Frontal cortex (tissue), 4 donors: Measurements from ENCODE around the gene CHRDL2. TPM values are rescaled to one million over a fixed set of nuclear protein-coding genes. Genes with fewer than 3 reads are reported as not detected.
"Not testable (repeated sequence)": the region's sequence is repeated elsewhere in the genome, so short reads cannot be mapped to it uniquely, and the experiment has no call there.

Experiments used
- DNase-seq, 2 donors: peaks; one replicate each; pipeline ENCODE4 v3.0.0; 2012; ENCODE audit warnings: low spot score in 2 of 2
- FAIRE-seq: peaks from 2 replicates; lab custom pipeline; 2012; peaks lifted over from hg19 to GRCh38; lab: Jason Lieb, UNC
- total RNA-seq: library from RNA; depleted of rRNA; stranded (reverse); fragments of >200 nt; gene quantifications from one replicate; pipeline ENCODE4 v1.2.3, GENCODE V29; 2014
- donor health status: control.
- donor health status: control.
- donor health status: control.

Gene CHRDL2, protein sequence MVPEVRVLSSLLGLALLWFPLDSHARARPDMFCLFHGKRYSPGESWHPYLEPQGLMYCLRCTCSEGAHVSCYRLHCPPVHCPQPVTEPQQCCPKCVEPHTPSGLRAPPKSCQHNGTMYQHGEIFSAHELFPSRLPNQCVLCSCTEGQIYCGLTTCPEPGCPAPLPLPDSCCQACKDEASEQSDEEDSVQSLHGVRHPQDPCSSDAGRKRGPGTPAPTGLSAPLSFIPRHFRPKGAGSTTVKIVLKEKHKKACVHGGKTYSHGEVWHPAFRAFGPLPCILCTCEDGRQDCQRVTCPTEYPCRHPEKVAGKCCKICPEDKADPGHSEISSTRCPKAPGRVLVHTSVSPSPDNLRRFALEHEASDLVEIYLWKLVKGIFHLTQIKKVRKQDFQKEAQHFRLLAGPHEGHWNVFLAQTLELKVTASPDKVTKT
- not detected for total RNA-seq

DNA sequence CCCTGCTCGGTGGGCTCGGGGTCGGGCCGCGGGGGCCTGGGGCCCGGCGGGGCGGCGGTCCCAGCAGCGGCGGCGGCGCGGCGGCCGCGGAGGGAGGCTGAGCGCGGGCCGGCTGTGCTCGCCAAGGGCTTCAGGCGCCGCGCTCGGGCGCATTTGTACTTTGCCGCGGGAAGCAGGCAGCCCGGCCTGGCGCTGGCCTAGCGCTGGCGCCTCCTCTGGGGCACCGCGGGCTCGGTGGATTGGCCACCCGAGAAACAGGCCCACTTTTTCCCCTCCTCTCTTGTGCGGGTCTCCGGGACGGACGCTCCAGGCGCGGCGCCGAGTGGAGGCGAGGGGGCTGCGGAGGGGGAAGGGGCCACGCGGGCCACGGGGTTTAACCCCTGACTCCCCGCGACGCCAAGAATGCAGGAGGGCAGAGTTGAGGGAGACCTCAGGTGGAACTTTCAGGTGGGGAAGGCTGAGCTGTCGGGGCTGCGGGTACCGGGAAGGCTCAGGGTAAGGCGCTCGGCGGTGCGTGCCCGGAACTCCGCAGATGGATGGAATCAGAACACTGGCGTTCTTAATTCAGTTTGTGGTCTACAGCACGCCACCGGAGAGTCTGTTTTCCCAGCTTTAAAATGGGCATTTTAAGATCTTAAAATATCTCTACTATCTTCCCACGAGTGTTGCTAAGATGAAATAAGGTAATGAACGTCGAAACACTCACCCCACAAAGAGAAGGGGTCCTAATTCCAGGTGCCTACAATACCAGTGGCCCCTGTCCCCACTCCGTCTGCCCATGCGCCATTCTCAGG lies at the start of gene CHRDL2:
Gene CHRDL2, minus strand, starts transcription at position 126 of the 794 bp plus-strand sequence. CDS start 538 bp downstream, outside the sequence.
- FAIRE-seq: no peak
- DNase-seq: peak; percentile 56 to 61

DNA sequence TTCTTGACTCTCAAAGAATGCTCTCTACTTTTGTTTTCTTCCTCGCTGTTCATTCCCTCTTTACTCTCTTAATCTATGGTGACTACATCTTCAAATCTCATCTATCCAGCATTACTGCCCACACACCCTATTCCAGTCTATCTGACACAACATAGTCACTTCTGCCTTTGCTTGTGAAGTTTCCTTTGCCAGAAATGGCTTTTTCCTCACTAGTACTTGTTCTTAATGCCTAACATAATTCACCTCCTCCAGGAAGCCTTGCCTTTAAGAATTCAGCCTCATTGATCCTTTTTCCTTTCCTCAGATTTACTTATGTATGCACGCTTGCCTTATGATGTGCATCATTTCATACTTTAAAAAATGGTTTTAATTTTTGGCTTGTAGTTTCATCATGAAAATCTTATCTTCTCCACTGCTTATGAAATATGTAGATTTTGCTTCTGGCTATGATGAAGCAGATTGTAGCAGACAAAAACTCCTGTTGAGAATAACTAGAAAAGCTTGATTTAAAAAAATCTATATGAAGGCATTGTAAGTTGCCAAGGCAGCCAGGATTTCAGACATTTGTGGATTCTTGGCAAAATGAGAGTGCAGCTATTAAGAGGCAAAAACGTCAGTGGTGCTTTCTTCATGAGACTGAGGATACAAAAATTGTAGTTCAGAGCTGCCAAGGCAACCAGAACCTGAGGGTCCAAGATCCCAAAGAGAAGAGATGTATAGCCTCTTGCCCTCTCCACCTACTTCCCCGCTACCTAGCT lies 49.2 kb upstream of the CHRDL2 start:
- FAIRE-seq (no peak), DNase-seq (no peak)

DNA sequence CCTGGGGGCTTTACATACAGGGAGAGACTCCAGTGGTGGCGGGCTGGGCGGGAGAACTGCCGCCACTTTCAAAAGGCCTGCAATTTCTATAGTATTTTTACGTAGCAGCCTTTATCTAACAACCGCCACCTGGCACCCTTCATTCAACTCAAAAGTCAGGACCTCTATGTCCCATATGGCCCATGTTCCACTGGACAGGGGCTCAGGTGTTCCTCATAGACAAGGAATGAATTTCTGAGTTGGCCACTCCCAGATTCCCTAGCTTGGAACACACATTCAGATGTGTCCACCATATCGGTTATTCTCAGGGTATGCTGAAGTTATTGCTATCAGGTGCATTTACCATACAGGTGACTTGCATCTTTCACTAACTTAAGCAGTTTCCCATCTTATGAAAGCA lies 47.4 kb upstream of the CHRDL2 start:
- DNase-seq (no peak), FAIRE-seq (no peak)

DNA sequence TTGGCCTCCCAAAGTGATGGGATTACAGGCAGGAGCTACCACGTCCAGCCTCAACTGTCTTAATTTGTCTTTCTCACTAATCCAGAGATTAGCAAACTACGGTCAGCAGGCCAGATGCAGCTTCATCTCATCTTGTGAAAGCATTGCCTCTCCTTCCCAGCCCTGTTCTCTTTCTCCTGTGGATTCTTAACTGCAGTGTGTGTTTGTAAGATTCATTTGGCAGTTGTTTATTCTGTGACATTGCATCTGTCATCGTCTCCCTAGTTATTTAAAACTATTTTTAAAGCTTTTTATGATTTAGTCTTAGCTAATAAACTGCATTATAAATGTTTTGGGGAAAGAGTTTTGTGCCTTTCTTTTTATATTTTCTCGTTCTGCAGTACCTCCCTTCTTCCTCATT lies 46.7 kb upstream of the CHRDL2 start:
- DNase-seq: no peak
- FAIRE-seq: no peak

DNA sequence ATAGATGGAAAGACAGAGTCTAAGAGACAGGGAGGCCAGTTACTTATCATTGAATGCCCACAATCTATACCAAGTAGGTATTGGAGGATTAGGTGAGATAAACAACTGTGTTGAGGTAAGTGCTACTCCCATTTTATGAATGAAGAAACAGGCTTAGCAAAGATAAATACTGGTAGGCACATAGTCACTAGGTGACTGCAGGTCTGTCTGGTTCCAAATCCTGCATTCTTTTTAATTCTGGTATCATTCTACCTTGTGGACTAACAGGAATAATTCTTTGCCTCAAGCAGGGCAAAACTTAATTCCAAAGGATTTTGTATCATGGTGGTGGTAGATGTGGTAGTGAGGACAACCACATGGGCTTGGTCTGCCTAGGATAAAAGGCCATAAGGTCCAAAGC lies 45.8 kb upstream of the CHRDL2 start:
- FAIRE-seq: no peak

DNA sequence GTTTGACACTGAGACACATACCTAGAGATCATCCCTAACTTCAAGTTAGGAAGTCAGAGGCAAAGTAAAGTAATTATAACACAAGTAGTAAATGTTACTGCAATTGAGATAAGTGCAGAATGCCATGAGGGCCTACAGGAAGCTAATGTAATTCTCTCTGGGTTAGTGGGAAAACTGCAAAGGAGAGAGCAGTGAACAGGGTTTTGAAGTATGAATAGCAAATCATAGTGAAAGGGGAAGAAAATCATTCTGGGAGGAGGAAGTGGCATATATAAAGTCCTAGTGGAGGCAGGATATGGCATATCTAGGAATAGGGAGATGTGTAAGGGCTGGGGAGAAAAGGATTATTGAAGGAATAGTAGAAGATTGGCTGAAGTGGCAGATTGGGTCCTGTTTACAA lies 45.3 kb upstream of the CHRDL2 start:
- no peak for DNase-seq
- FAIRE-seq: no peak

More for the DNA sequence above, 45.8 kb upstream of the CHRDL2 start:
- DNase-seq: no peak

DNA sequence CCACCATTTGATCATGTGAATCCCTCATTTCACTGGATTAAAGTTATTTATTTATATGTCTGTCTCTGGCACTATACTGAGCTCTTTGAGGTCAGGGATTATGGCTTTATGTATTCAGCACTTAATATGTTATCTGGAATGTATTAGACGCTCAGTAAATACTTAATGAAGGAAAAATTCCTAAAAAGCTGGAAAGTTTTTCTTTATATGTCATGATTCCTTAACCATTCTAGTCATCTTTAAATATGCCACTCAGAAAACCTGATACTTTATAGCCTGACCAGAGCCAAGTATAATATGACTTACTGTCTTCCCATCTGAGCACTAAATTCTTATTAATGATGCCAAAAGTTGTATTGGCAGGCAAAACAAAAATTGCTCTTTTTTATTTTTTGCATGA lies 44.5 kb upstream of the CHRDL2 start:
- no peak for FAIRE-seq
- DNase-seq: no peak

DNA sequence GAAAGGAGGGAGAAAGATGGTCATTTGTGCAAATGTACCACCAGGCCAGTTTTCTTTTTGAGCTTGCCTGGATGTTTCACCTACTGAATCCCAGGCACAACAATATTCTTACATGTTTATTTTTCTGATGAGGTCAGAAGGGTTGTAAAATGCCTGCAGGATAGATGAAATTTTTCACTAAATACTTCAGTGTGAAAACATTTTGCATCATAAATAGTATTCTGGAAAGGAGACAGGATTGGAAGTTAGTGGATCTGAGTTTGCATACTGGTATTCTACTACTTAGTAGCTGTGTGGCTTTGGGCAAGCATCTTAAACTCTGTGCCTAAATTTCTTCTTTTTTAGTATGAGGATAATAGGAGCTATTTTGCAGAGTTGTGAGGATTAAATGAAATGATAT lies 42.2 kb upstream of the CHRDL2 start:
- DNase-seq: no peak

DNA sequence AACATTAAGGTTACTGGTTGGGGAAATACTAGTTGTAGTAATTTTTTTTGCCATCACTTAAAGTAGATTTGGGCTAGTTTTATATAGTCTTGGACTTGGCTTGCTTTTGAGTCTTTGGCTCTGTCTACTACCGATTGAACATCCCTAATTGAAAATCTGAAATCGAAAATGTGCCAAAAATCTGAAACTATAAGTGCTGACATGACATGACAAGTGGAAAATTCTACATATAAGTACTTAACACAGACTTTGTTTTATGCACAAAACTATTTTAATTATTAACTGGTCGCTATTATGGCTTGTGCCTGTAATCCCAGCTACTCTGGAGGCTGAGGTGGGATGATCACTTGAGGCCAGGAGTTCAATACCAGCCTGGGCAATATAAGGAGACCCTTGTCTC lies 39.9 kb upstream of the CHRDL2 start:
- FAIRE-seq (no peak), DNase-seq (no peak)

More for the DNA sequence above, 42.2 kb upstream of the CHRDL2 start:
- no peak for FAIRE-seq

DNA sequence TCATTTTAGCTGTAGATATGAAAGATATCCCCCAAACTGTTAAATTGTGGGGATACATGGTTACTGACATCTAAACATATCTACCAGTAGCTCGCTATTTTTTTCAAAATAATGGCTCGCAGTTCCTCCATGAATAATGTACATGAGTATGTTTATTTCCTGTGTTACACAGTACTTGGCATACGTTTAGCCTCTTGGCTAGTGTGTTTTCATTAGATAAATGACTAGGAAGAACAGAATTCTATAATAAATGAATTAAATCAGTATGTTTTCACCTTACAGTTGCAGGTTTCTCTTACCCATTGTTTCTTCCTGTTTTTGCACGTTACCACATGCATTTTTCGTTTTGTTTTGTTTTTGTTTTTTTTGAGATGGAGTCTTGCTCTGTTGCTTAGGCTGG lies 39.2 kb upstream of the CHRDL2 start:
- FAIRE-seq (no peak), DNase-seq (no peak)

DNA sequence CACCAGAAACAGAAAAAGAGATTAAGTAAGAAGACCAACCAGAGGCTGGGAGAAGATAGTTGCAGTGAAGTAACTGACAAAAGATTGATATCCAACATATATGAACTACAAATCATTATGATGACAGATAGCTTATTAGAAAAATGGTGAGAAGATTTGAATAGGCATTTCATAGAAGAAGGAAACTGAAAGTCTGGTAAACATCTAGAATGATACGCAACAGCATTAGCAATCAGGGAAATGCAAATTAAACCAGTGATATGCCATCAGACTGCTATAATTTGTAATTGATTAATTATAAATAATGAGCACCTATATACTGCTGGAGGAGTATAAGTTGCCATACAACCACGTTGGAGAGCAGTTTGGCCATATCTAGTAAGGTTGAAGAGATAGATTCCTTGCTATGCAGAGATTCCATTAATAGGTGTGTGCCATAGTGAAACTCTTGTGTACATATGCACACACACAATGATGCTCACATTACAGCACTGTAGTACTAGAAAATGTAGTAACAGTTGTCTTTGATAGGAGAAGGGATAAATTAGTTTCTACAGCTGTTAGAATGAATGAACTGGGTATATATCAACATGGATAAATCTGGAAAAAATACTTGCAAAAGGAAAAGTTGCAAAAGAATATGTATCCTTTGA lies 38.0 kb upstream of the CHRDL2 start:
- FAIRE-seq: no peak
- no peak for DNase-seq

DNA sequence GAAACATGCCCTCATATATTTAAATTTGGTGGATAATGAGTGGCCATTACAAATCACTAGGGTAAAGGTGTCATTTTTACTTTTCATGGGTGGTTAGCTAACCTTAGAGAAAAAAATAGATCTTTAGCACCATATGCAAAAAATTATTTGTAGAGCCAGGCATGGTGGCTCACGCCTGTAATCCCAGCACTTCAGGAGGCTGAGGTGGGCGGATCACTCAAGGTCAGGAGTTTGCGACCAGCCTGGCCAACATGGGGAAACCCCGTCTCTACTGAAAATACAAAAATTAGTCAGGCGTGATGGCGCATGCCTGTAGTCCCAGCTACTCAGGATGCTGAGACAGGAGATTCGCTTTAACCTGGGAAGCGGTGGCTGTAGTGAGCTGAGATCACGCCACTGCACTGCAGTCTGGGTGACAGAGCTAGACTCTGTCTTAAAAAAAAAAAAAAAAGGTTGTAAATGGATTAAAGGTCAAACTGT lies 37.0 kb upstream of the CHRDL2 start:
- not testable (repeated sequence) for DNase-seq, FAIRE-seq

DNA sequence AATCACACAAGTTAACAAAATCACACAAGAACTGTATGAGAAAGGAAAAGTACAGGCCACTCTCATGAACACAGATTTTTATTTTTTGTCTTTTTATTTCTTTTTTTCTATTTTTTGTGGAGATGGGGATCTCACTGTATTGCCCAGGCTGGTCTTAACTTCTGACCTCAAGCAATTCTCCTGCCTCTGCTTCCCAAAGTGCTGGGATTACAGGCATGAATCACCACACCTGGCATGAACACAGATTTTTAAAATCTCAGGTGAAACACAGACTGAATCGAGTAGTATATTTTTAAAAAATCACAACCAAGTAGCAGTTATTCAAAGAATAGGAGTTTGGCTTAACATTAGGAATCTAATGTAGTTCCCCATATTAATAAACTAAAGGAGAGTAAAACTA lies 35.7 kb upstream of the CHRDL2 start:
- DNase-seq (no peak), FAIRE-seq (no peak)

DNA sequence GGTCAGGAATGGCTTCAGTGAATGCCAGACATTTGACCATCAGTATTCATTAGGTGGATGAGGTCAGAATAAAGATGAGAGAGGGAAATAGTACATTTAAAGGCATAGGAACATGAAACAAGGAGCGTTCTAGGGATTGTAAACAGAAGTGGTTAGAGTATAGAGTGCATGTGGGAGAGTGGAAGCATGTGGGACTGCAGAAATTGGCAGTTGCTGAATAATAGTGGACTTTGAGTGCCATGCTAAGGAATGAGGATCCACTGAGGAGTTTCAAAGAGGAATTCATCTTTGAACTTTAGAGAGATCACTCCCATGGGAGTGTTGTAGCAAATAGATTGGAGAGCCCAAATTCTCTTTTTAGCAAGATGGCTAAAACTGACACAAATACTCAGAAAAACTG lies 25.3 kb upstream of the CHRDL2 start:
- DNase-seq: no peak

DNA sequence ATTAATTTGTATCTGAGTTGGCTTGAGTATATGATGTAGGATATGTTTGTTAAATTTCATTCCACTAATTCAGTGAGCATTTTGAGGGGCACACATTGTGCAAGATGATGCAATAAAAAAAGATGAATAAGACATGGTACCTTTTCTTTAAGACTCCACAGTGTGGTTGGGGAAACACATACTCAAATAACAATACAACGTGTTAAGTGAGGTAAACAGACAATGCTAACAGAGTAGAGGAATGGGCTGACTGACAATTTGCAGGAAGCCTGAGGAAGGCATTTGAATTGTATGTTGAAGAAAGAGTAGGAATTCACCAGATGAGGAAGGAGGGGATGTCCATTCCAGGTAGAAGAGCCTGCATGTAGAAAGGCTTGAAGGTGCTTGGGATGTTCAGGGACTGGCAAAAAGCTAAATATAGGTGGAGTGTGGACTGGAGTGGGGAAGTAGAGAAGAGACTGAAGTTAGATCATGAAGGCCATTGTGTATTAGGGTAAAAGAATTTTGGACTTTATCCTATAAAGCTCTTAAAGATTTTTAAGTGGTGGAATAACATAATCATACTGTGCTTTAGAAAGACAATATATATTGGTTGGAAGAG lies 24.3 kb upstream of the CHRDL2 start:
- FAIRE-seq: no peak
- no peak for DNase-seq

More for the DNA sequence above, 25.3 kb upstream of the CHRDL2 start:
- FAIRE-seq: no peak

DNA sequence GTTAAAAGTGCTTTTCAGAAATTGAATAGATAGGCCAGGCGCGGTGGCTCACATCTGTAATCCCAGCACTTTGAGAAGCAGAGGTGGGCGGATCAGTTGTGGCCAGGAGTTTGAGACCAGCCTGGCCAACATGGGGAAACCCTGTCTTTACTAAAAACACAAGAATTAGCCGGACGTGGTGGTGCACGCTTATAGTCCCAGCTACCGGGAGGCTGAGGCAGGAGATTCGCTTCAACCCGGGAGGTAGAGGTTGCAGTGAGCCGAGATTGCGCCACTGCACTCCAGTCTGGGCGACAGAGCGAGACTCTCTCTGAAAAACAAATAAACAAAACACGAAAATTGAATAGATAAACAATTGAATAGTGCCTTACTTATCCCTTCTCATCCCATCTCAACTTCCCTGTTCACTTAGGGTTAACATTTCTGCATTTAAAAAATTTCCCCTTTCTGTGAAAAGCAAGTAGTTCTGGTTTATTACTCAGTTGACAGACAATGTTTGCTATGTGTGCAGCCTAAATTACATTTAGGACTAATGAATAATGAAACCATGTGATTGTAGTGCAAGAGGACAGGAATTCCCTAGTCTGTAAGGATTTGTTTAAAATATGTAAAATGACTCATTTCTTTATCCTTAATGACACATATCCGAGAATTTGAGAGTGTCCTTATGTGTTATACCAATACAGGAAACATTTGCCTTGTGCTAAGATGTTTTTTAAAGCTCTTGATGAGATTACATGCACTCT lies 23.5 kb upstream of the CHRDL2 start:
- FAIRE-seq (no peak), DNase-seq (peak in 1 of 2 donors; percentile 36)

DNA sequence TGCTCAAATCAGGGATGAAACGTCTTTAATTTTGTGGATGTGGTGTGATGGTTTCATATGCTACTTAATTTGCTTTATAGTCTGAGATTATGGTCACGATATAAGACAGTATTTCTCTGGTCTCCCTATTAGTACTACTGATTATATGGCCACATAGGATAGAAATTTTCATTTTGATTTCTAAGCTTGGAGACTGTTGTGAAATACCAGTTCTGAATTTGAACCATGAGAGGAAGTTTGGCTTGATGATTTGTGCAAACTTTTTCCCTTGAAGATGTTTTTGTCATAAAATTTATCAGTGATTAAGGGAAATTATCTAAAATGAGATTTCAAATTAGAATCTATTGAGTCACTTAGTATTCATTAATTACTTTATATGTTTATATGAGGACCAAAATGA lies 20.1 kb upstream of the CHRDL2 start:
- FAIRE-seq (no peak), DNase-seq (no peak)

DNA sequence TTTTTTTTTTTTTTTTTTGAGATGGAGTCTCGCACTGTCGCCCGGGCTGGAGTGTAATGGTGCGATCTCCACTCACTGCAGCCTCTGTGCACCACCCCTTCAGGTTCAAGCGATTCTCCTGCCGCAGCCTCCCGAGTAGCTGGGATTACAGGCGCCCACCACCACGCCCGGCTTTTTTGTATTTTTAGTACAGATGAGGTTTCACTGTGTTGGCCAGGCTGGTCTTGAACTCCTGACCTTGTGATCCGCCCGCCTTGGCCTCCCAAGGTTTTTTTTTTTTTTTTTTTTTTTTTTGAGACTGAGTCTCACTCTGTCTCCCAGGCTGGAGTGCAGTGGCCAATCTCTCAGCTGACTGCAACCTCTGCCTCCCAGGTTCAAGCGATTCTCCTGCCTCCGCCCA lies 19.4 kb upstream of the CHRDL2 start:
- not testable (repeated sequence) for DNase-seq, FAIRE-seq

DNA sequence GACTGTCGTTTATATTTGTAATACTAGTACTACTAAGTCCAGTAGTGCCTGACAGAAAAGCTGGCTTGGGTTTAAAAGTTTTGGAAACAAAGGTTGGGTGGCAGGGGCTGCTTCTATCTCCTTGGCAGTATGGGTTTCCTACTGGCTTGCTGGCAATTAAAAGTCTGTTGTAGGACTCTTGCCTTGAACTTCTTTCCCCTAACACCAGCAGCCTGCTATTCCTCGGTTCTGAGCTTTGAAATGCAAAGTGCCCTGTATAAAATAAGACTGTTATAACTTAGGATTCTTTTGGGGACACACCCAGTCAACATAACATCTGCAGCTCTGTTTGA lies 18.7 kb upstream of the CHRDL2 start:
- DNase-seq: no peak
- FAIRE-seq: no peak
